GM21526 (cell line): Measurements from ENCODE around the gene SPRED3.

Experiments
- ATAC-seq: cut with Tn5 transposase; IDR thresholded peaks from one replicate; pipeline ENCODE4 v1.9.1; 2021; ENCODE audit warnings: moderate library complexity; ENCODE audit not compliant: unreplicated experiment, low FRiP score

SPRED3 gene

GRCh38 chr19:38443458-38443999 lies 55.0 kb downstream of the SPRED3 start:
- ATAC-seq, result no peak

GRCh38 chr19:38444026-38444425 lies 55.5 kb downstream of the SPRED3 start:
- ATAC-seq, result no peak

- no peak for ATAC-seq
Observed at GRCh38 chr19:38445362-38445761, 56.9 kb downstream of the SPRED3 start.

- ATAC-seq, result no peak
Observed at GRCh38 chr19:38448225-38448624, 59.7 kb downstream of the SPRED3 start.
